Head of caudate nucleus (tissue), 42 donors: Measurements from ENCODE around the gene PKNOX1.
A peak's percentile ranks its signal among the peaks of the same experiment; 100 is the strongest.
"Not testable (repeated sequence)": the region's sequence is repeated elsewhere in the genome, so short reads cannot be mapped to it uniquely, and the experiment has no call there.

Source experiments
- DNase-seq, 42 donors: peaks; one replicate each; pipeline versions ENCODE4 v3.0.0 to v3.0.0-alpha.2; 2020 to 2021; ENCODE audit warnings: mixed read lengths in 7 of 42
- intact Hi-C: fragments of 100-400 bp; cut with DNase I; formaldehyde crosslinking; loops from one replicate; pipeline ENCODE4 v1.15.0; 2022

Gene PKNOX1, protein sequence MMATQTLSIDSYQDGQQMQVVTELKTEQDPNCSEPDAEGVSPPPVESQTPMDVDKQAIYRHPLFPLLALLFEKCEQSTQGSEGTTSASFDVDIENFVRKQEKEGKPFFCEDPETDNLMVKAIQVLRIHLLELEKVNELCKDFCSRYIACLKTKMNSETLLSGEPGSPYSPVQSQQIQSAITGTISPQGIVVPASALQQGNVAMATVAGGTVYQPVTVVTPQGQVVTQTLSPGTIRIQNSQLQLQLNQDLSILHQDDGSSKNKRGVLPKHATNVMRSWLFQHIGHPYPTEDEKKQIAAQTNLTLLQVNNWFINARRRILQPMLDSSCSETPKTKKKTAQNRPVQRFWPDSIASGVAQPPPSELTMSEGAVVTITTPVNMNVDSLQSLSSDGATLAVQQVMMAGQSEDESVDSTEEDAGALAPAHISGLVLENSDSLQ

DNA sequence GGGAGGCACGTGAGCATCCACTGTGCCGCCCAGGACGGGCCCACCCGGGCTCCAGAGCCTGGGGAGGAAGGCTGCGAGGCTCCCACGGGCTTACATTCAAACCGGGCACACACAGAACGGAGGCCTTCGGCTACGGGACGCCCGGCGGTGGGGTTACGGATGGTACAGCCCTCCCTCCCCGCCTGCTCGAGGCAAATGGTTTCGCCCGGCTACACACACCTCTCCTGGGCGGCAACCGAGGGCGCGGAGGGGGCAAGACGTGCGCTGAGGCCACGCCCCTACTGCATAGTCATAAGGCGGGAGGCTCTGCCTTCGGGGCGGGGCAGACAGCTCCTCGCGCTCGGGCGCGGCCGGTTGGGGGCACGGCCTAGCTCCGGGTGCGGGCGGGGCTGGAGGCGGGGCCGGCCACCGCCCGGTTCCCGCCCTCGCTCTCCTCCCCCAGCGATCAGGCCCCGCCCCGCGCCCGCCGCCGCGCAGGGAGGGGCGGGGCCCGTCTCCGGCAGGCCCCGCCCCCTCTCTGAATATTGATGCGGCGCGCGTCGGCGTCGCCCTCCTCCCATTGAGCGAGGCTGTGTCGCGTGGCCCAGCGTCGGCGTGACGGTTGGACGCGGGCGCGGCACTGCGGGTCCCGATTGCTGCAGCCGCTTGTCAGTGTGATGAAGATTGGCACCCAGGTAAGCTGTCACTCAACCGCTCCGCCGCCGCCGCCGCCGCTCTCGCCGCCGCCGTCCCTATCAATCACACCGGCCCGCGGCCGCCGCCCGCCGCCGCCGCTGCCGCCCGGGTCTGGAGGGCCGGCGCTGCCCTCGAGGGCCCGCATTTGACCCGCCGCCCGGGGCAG, at the start of gene PKNOX1:
TSS of gene PKNOX1 (plus strand) at position 572 of the 841 bp plus-strand sequence. CDS start 29,820 bp downstream, outside the sequence.
- intact Hi-C loops = loop anchor here (5.0 to 10.0 kb wide), 2 partner anchors 47 to 89 kb away; partner anchors contain the start of gene ERVH48-1
- DNase-seq = peak; percentile 94 to 100 (median 99)

DNA sequence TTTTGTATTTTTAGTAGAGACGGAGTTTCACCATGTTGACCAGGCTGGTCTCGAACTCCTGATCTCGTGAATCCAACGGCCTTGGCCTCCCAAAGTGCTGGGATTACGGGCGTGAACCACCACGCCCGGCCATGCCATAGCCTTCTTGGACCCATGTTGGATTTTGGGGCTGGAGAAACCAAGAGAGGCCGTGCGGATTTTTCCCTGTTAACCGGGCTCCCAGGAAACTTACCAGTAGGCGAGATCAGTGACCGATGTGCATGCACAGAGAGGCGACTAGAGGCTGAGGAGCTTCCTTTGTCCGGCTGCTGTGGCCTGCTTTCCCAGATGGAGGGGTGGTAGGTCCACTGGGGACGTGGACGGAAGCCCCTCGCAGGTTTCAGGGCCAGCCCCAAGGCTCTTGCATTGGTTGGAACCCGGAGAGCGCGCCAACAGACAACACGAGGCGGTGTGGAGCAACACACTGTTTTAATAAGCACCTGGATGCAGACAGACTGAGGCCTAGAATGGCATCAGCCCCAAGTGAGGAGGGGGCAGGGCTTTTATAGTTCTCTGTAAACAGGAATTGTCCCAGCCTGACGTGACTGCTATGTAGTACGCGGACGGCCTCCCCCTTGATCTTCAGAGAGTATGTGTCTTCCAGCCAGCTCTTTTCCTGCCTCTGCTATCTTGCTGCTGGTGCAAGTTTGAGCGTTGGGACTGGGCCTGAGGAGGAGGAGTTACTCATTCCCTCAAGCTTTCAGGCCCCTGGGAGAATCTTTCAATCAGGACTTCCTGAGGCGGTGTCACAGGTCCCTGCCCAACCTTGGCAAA, 49.0 kb upstream of the PKNOX1 start, which contains the start of gene ERVH48-1:
TSS of gene ERVH48-1 (minus strand) at position 517 of the 813 bp plus-strand sequence. CDS start 6,624 bp downstream, outside the sequence.
- no peak for DNase-seq
- intact Hi-C loops = loop anchor here (5.0 kb wide), 1 partner anchor 47 kb away; the partner anchor contains the start of gene PKNOX1

DNA sequence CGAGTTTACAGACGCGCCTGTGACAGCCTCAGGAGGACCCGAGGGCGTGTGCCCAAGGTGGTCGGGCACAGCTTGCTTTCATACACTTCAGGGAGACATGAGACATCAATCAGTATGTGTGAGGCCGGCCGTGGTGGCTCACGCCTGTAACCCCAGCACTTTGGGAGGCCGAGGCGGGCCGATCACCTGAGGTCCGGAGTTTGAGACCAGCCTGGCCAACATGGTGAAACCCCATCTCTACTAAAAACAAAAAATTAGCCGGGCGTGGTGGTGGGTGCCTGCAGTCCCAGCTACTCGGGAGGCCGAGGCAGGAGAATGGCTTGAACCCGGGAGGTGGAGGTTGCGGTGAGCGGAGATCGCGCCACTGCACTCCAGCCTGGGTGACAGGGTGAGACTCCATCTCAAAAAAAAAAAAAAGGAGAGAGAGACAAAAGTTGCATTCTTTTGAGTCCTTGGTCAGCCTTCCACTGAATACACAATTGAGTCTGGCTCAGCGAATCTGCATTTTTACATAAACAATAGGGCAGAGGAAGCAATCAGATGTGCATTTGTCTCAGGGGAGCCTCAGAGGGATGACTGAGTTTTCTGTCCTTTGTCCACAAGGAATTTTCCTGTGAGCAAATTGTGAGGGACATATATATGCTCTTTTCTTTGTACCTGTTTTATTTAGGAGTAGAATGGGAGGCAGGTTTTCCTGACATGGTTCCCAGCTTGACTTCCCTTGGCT, 46.7 kb upstream of the PKNOX1 start:
- DNase-seq = peak in 15 of 42 donors; percentile 8 to 71 (median 33)
- intact Hi-C loops = loop anchor here (5.0 kb wide), 1 partner anchor 45 kb away; the partner anchor contains the start of gene PKNOX1

DNA sequence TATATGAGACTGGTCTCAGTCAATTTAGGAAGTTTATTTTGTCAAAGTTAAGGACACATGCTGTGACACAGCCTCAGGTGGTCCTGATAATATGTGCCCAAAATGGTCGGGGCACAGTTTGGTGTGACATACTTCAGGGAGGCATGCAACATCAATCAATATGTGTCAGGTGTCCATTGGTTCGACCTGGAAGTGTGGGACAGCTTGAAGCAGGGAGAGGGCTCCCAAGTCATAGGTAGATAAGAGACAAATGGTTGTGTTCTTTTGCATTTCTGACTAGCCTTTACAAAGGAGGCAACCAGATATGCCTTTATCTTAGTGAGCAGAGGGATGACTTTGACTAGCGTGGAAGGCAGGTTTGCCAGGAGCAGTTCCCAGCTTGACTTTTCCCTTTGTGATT, 44.4 kb upstream of the PKNOX1 start:
- no peak for DNase-seq
- intact Hi-C loops = loop anchor here (5.0 kb wide), 1 partner anchor 42 kb away; the partner anchor contains the start of gene PKNOX1

DNA sequence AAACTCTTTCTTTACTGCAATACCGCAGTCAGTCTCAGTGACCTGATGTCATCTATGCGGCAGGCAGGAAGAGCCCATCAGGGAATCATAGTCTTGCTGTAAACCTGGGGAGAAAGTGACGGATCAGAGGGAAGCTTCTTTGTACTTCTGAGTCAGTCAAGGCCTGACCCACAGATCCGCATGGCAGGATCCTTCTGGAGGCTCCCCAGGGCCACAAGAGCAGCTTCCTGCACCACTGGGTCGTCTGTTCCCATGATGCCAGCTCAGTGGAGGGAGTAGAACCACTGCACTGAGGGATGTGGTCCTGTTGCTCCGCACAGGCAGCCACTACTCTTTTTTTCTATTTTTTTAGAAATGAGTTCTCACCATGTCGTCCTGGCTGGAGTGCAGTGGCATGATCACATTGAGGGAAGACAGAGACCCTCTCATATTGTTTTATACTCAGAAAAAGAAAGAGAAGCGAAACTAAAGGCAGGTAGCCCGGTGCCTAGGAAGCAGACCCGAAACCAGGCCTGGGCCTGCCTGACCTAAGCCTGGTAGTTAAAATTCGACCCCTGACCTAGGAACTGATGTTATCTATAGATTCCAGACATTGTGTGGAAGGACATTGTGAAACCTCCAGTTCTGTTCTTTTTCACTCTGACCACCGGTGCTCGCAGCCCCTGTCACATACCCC, 42.7 kb upstream of the PKNOX1 start:
- DNase-seq = no peak
- intact Hi-C loops = no loop called here

DNA sequence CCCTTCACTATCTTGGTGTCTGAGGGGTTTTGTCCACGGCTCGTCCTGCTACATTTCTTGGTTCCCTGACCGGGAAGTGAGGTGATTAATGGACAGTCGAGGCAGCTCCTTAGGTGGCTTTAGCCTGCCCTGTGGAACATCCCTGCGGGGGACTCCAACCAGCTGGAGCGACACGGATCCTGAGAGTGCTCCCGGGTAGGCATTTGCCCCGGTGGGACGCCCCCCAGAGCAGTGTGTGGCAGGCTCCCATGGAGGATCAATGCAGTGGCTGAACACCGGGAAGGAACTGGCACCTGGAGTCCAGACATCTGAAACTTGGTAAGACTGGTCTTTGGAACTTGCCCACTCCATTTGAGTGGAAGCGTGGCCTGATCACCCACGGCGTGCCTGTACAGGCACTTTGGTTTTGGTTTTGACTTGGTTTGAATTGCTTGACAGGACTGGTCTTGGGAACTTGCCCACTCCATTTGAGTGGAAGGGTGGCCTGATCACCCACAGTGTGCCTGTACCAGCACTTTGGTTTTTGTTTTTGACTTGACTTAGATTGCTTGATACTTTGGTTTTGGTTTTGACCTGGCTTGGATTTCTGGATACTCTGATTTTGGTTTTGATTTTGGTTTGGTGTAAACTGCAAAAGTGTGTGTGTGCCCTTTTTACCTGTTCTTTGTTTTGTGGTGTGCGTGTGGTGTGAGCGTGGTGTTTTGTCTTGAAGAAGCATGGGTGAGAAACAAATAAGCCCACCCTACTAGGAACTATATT, 41.8 kb upstream of the PKNOX1 start:
- DNase-seq, intact Hi-C loops: not testable (repeated sequence)

DNA sequence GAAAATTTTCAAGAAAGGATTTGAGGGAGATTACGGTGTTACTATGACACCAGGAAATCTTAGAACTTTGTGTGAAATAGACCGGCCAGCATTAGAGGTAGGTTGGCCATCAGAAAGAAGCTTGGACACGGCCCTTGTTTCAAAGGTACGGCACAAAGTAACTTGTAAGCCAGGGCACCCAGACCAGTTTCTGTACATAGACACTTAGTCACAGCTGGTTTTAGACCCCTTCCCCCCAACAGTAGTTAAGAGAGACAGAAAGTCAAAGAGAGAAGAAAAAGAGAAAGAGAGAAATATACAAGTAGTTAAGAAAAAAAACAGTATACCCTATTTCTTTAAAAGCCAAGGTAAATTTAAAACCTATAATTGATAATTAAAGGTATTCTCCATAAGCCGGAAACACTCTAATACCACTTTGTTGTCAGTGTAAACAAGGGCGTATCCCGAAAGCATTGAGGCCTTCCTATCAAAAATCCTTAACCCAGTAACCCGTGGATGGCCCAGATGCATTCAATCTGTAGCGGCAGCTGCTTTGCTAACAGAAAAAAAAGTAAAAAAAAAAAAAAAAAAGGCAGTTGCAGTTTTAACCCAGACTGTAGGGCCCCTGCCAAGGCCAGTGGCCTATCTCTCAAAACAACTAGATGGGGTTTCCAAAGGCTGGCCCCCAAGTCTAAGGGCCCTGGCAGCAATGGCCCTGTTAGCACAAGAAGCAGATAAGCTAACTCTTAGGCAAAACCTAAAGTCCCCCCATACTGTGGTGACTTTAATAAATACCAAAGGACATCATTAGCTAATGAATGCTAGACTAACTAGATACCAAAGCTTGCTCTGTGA, 41.0 kb upstream of the PKNOX1 start:
- DNase-seq, intact Hi-C loops: not testable (repeated sequence)

DNA sequence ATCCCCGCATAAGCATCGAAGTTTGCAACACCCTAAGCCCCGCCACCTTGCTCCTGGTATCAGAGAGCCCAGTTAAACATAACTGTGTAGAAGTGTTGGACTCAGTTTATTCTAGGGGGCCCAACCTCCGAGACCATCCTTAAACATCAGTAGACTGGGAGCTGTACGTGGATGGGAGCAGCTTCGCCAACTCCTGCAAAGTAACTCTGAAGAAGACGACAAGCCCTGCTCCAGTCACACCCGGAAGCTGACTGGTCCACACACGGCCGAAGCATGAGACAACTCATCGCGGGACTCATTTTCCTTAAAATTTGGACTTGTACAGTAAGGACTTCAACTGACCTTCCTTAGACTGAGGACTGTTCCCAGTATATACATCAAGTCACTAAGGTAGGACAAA, 40.4 kb upstream of the PKNOX1 start:
- DNase-seq, intact Hi-C loops: not testable (repeated sequence)

DNA sequence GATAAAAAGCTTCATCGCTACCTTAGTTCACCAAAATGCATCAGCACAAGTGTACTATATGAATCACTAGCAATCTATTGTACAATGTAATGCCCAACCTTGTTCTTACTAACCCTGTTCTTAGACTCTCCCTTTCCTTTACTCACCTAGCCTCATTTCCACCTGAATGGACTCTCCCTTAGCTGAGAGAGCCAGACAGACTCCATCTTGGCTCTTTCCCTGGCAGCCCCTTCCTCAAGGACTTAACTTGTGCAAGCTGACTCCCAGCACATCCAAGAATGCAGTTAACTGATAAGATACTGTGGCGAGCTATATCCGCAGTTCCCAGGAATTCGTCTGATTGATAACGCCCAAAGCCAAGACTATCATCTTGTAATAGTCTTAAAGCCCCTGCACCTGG, 38.0 kb upstream of the PKNOX1 start:
- intact Hi-C loops, DNase-seq: not testable (repeated sequence)

DNA sequence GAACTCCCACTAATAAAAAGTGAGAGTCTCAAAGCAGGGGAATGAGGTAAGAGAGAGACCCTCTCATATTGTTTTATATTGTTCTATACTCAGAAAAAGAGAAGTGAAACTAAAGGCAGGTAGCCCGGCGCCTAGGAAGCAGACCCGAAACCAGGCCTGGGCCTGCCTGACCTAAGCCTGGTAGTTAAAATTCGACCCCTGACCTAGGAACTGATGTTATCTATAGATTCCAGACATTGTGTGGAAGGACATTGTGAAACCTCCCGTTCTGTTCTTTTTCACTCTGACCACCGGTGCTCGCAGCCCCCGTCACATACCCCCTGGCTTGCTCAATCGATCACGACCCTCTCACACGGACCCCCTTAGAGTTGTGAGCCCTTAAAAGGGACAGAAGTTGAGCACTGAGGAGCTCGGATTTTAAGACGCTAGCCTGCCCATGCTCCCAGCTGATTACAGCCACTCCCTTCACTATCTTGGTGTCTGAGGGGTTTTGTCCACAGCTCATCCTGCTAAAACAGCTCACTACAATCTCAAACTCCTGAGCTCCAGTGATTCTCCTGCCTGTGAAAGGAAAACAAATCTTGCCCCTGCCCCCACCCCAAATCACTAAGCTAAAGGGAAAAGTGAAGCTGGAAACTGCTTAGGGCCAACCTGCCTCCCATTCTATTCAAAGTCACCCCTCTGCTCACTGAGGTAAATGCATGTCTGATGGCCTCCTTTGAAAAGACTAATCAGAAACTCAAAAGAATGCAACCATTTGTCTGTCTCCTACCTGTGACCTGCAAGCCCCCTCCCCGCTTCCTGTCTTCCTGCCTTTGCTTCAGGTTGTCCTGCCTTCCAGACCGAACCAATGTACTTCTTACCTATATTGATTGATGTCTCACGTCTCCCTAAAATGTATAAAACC, 37.1 kb upstream of the PKNOX1 start:
- intact Hi-C loops, DNase-seq: not testable (repeated sequence)

DNA sequence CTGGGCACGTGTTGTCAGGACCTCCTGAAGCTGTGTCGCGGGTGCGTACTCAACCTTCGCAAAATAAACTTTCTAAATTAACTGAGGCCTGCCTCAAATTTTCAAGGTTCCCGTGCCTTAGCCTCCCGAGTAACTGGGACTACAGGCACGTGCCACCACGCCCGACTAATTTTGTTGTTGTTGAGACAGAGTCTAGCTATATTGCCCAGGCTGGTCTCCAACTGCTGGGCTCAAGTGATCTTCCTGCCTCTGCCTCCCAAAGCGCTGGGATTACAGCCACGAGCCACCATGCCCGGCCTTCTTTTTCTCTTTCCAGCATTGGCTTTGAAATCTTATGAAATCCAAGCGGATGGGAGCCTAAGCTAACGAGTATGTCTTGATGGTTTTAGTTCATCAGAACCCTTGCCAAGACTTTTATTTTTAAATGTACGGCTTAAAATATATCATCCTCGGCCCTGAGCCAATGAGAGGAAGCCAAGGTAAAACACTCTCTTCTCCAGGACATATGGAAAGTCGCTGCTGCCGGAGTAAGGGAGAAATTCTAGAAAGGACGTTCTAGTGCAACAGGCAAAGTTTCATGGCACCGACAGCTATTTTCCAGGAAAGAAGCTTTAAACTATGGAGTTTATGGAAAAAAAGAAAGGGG, 36.3 kb upstream of the PKNOX1 start:
- intact Hi-C loops = no loop called here
- DNase-seq = no peak

DNA sequence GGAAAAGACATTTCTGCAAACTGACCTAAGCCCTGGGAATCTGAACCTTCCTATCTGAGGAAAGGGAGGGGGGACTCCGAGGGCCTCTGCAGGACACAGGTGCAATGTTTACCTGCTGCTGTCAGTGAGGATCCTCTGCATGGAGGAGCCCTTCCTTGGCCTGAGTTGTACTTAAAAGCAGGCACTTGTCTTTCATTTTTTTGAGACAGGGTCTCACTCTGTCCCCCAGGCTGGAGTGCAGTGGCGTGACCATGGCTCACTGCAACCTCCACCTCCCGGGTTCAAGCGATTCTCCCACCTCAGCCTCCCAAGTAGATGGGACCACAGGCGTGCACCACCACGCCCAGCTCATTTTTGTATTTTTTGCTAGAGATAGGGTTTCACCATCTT, 35.8 kb upstream of the PKNOX1 start:
- DNase-seq, intact Hi-C loops: not testable (repeated sequence)

DNA sequence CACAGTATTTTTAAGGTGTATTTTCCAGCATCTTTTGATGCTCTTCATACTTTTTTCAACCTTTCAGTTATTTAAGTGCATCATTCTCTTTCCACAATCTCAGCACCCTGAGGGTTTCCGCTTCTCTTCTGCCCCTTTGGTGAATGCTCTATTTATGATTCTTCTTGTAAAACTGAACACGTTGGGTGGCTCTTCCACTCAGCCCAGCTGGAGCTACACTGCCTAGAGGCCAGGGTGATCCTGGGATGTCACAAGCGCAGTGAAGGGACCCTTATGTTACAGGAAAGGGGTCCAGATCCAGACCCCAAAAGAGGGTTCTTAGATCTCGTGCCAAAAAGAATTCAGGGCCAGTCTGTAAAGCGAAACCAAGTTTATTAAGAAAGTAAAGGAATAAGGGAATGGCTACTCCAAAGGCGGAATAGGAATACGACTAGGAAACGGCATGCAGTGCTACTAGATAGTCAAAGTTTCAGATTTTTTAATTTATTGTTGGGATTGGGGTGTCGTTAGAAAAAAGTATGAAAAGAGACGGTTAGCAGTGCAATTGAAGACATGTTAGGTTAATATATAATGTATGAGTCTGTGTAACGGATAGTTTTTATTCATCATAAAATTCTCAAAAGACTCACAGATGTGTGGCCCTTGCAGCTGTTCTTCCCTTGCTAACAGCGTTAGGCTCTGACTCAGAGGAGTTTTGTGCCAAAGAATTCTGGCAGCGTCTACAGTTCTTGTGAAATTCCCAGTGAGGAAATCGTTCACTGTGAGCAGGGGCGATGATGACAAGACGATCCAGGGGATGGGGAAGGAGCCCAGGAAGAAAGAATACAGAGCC, 34.6 kb upstream of the PKNOX1 start:
- peak in 39 of 42 donors; percentile 22 to 90 (median 71) for DNase-seq
- intact Hi-C loops = no loop called here
